MM.1S (cell line): Measurements from ENCODE around the gene ZNF79.

Source experiments
- DNase-seq: peaks from one replicate; pipeline ENCODE4 v3.0.0-alpha.2; 2015
- H2AFZ ChIP-seq: fragments of 300-600 bp; sonication (generic); 2 replicates; pipeline ENCODE4 v1.6.0; 2016; ENCODE audit warnings: antibody characterized with exemption, low read length
- H3F3A ChIP-seq: fragments of 300-600 bp; sonication (generic); 2 replicates; pipeline ENCODE4 v1.6.1; 2016; ENCODE audit warnings: mild to moderate bottlenecking, antibody characterized with exemption, low read length, moderate library complexity, mixed read lengths; ENCODE audit not compliant: insufficient read depth
- H3K27ac ChIP-seq: fragments of 300-600 bp; sonication (generic); 2 replicates; pipeline ENCODE4 v1.5.1; 2016; ENCODE audit warnings: mild to moderate bottlenecking, low read length
- H3K27me3 ChIP-seq: fragments of 300-600 bp; sonication (generic); replicated peaks from 2 replicates; pipeline ENCODE4 v1.6.0; 2016; ENCODE audit warnings: low read length; ENCODE audit not compliant: insufficient read depth
- H3K36me3 ChIP-seq: fragments of 300-600 bp; sonication (generic); replicated peaks from 2 replicates; pipeline ENCODE4 v1.6.1; 2016; ENCODE audit warnings: mild to moderate bottlenecking, low read length, mixed read lengths; ENCODE audit not compliant: insufficient read depth
- H3K4me1 ChIP-seq: fragments of 300-600 bp; sonication (generic); 2 replicates; pipeline ENCODE4 v1.6.1; 2016; ENCODE audit warnings: low read length, mixed read lengths
- H3K4me2 ChIP-seq: fragments of 300-600 bp; sonication (generic); 2 replicates; pipeline ENCODE4 v1.6.0; 2016; ENCODE audit warnings: low read depth, low read length
- H3K4me3 ChIP-seq: fragments of 300-600 bp; sonication (generic); 2 replicates; pipeline ENCODE4 v1.5.1; 2016; ENCODE audit warnings: low read length, mixed read lengths
- H3K79me2 ChIP-seq: fragments of 300-600 bp; sonication (generic); 2 replicates; pipeline ENCODE4 v1.6.1; 2016; ENCODE audit warnings: mixed run types, low read length, mixed read lengths
- H3K9ac ChIP-seq: fragments of 300-600 bp; sonication (generic); 2 replicates; pipeline ENCODE4 v1.6.1; 2016; ENCODE audit warnings: low read length, mixed read lengths
- H3K9me2 ChIP-seq: fragments of 300-600 bp; sonication (generic); replicated peaks from 2 replicates; pipeline ENCODE4 v1.6.1; 2016; ENCODE audit warnings: mild to moderate bottlenecking, low read length, mixed read lengths; ENCODE audit not compliant: insufficient read depth
- H3K9me3 ChIP-seq: fragments of 300-600 bp; sonication (generic); replicated peaks from 2 replicates; pipeline ENCODE4 v1.6.1; 2016; ENCODE audit warnings: mild to moderate bottlenecking, low read length, mixed read lengths; ENCODE audit not compliant: insufficient read depth
- H4K20me1 ChIP-seq: fragments of 300-600 bp; sonication (generic); 2 replicates; pipeline ENCODE4 v1.6.1; 2016; ENCODE audit warnings: mild to moderate bottlenecking, low read length, moderate library complexity, mixed read lengths; ENCODE audit not compliant: insufficient read depth
- CTCF ChIP-seq: fragments of 300-600 bp; sonication (generic); IDR thresholded peaks from 2 replicates; pipeline ENCODE4 v1.5.1; 2016; ENCODE audit warnings: antibody characterized with exemption, low read length, mixed read lengths
- EZH2 ChIP-seq: fragments of 300-600 bp; sonication (generic); optimal IDR thresholded peaks from 2 replicates; pipeline ENCODE3; 2017; ENCODE audit warnings: low read depth, mild to moderate bottlenecking, antibody characterized with exemption, low read length, mixed read lengths
- EZH2phosphoT487 ChIP-seq: fragments of 300-600 bp; sonication (generic); IDR thresholded peaks from 2 replicates; pipeline ENCODE4 v1.6.1; 2018; ENCODE audit warnings: antibody characterized with exemption, low read length

ZNF79 gene

DNA sequence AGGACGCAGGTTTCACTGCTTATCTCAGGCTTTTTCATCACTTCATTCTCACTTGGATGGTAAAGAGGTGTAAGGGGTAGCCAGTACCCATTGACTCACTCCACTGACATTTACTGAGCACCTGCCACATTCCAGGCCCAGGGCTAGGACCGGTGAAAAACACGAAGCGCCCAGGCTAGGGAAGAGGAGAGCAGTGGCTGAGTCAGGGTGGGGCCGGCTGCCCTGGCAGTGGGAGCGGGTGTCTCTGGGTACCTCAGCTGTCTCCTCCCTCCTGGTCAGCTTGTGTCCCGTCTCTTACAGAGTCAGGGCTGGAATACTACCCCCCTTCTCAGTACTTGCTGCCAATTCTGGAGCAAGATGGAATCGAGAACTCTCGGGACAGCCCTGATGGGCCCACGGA is 49.3 kb downstream of the ZNF79 start:
- Histone ChIP-seq H3K36me3 (no peaks in the 10 kb centered on the region), H3K79me2 (no peaks in the 10 kb centered on the region), H3K9me3 (no peaks in the 10 kb centered on the region), H3K9ac (no peak overlapping the region), H3F3A (no peaks in the 10 kb centered on the region), H3K4me3 (no peak overlapping the region), H2AFZ (no peak overlapping the region), H3K27me3 (no peaks in the 10 kb centered on the region), H3K9me2 (no peaks in the 10 kb centered on the region), H3K27ac (no peak overlapping the region), H4K20me1 (no peaks in the 10 kb centered on the region), H3K4me2 (no peak overlapping the region), H3K4me1 (no peaks in the 10 kb centered on the region)
- no peak for DNase-seq
- TF ChIP-seq EZH2phosphoT487: no peak
- TF ChIP-seq EZH2: no peak
- no peak for TF ChIP-seq CTCF

DNA sequence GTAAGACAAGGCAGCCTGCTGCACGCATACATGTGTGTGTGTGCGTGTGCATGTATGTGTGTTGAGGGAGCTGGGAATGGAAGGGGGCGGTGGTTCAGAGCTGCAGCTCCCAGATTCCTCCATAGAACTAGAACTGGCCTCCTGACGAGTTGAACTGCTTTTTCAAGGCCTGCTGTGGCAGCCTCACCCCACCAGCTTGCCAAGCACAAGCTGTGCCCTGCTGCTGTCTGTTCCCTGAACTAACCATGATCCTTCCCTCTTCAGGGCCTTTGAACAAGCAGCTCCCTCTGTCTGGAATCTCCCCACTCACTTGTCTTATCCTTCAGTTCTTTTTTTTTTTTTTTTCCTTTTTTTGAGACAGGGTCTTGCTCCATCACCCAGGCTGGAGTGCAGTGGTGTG is 49.8 kb downstream of the ZNF79 start:
- Histone ChIP-seq H3K79me2 (no peaks in the 10 kb centered on the region), H3K4me2 (no peak overlapping the region), H3F3A (no peaks in the 10 kb centered on the region), H3K4me3 (no peak overlapping the region), H3K36me3 (no peaks in the 10 kb centered on the region), H3K9me3 (no peaks in the 10 kb centered on the region), H3K9ac (no peak overlapping the region), H3K9me2 (no peaks in the 10 kb centered on the region), H2AFZ (no peak overlapping the region), H3K4me1 (no peaks in the 10 kb centered on the region), H3K27ac (no peak overlapping the region), H4K20me1 (no peaks in the 10 kb centered on the region), H3K27me3 (no peaks in the 10 kb centered on the region)
- TF ChIP-seq EZH2phosphoT487: no peak
- TF ChIP-seq EZH2: no peak
- no peak for TF ChIP-seq CTCF
- no peak for DNase-seq

GRCh38 chr9:127474592-127474991 is 50.4 kb downstream of the ZNF79 start:
- Histone ChIP-seq H3K79me2 (no peaks in the 10 kb centered on the region), H3K9me2 (no peaks in the 10 kb centered on the region), H3K4me3 (no peak overlapping the region), H3F3A (no peaks in the 10 kb centered on the region), H3K4me1 (no peaks in the 10 kb centered on the region), H3K36me3 (no peaks in the 10 kb centered on the region), H2AFZ (no peak overlapping the region), H3K27ac (no peak overlapping the region), H3K9ac (no peak overlapping the region), H3K27me3 (no peaks in the 10 kb centered on the region), H3K9me3 (no peaks in the 10 kb centered on the region), H3K4me2 (no peak overlapping the region), H4K20me1 (no peaks in the 10 kb centered on the region)
- TF ChIP-seq EZH2: no peak
- TF ChIP-seq CTCF: no peak
- no peak for DNase-seq
